Activated effector memory CD4-positive, alpha-beta T cell treated with Interleukin-2 at 50 U/mL for 16 hours (primary cell): ENCODE data around the gene PCDH15.

Experiments used
- DNase-seq: peaks from one replicate; pipeline ENCODE4 v3.0.0-alpha.2; 2020

PCDH15 gene

GRCh38 chr10:54800741-54801421, at the start of gene PCDH15:
PCDH15 (minus strand) TSS chr10:54801231; CDS start chr10:54664262, 136,969 bp downstream.
- DNase-seq: no peak

GRCh38 chr10:54843932-54844331, 42.9 kb upstream of the PCDH15 start:
- DNase-seq: no peak

- DNase-seq: no peak
Measured at GRCh38 chr10:54843085-54843646, 42.1 kb upstream of the PCDH15 start.

- no peak for DNase-seq
Measured at GRCh38 chr10:54837479-54837878, 36.4 kb upstream of the PCDH15 start.

GRCh38 chr10:54833029-54833428, 32.0 kb upstream of the PCDH15 start:
- DNase-seq: no peak

GRCh38 chr10:54826994-54827560, 26.0 kb upstream of the PCDH15 start:
- no peak for DNase-seq

GRCh38 chr10:54815583-54815982, 14.6 kb upstream of the PCDH15 start:
- DNase-seq: no peak

- no peak for DNase-seq
Measured at GRCh38 chr10:54808186-54808935, 7.3 kb upstream of the PCDH15 start.

- DNase-seq: no peak
Measured at GRCh38 chr10:54799506-54799905, 1.5 kb downstream of the PCDH15 start.

- no peak for DNase-seq
Measured at GRCh38 chr10:54797636-54798321, 3.3 kb downstream of the PCDH15 start.

GRCh38 chr10:54796881-54797280, 4.2 kb downstream of the PCDH15 start:
- DNase-seq: no peak

GRCh38 chr10:54776622-54777021, 24.4 kb downstream of the PCDH15 start:
- DNase-seq: no peak

- DNase-seq: no peak
Measured at GRCh38 chr10:54772468-54773122, 28.4 kb downstream of the PCDH15 start.

GRCh38 chr10:54769051-54769450, 32.0 kb downstream of the PCDH15 start:
- DNase-seq: no peak

GRCh38 chr10:54758791-54759190, 42.2 kb downstream of the PCDH15 start:
- no peak for DNase-seq

GRCh38 chr10:54749623-54750022, 51.4 kb downstream of the PCDH15 start:
- DNase-seq: no peak

GRCh38 chr10:54745436-54745835, 55.6 kb downstream of the PCDH15 start:
- no peak for DNase-seq

- DNase-seq: no peak
Measured at GRCh38 chr10:54742416-54742815, 58.6 kb downstream of the PCDH15 start.

- DNase-seq: no peak
Measured at GRCh38 chr10:54728511-54728910, 72.5 kb downstream of the PCDH15 start.

- DNase-seq: no peak
Measured at GRCh38 chr10:54722075-54722474, 79.0 kb downstream of the PCDH15 start.

- no peak for DNase-seq
Measured at GRCh38 chr10:54710918-54711317, 90.1 kb downstream of the PCDH15 start.

GRCh38 chr10:54708591-54708990, 92.4 kb downstream of the PCDH15 start:
- no peak for DNase-seq

- DNase-seq: no peak
Measured at GRCh38 chr10:54708021-54708420, 93.0 kb downstream of the PCDH15 start.
